ENCODE data around the gene RGL1.

- no peak for TF ChIP-seq CTCF (conservative IDR thresholded peaks at IDR 0.05)
- TF ChIP-seq ZFX (IDR thresholded peaks at IDR 0.05) = no peak
These were observed 149.6 kb downstream of the RGL1 start for GRCh38 chr1:183954496-183954895.
